ENCODE data around the gene DNAH14.

Gene DNAH14

DNA sequence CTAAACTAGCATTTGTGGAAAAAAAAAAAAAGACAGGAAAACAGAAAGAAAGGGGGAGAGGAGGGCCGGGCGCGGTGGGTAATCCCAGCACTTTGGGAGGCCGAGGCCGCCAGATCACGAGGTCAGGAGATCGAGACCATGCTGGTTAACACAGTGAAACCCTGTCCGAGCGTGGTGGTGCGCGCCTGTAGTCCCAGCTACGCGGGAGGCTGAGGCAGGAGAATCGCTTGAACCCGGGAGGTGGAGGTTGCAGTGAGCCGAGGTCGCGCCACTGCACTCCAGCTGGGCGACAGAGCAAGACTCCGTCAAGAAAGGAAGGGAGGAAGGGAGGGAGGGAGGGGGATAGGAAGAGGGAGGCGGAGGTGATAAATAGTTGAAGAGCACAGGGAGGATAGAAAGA lies 443.7 kb downstream of the DNAH14 start:
- Histone ChIP-seq H3F3A (ENCODE audit: insufficient read depth, low read length) (no peaks in the 10 kb centered on the region), H3K27ac (ENCODE audit: low read length) (no peak overlapping the region), H2AFZ (ENCODE audit: low read length) (no peak overlapping the region), H3K4me1 (ENCODE audit: low read length) (no peaks in the 10 kb centered on the region), H3K36me3 (replicated peaks; ENCODE audit: insufficient read depth, low read length) (no peaks in the 10 kb centered on the region), H3K9me3 (replicated peaks; ENCODE audit: insufficient read depth, low read length) (no peaks in the 10 kb centered on the region), H4K20me1 (ENCODE audit: insufficient read depth, low read length) (no peaks in the 10 kb centered on the region), H3K9me2 (replicated peaks; ENCODE audit: insufficient read depth, low read length) (no peaks in the 10 kb centered on the region), H3K79me2 (ENCODE audit: low read length) (no peaks in the 10 kb centered on the region), H3K4me3 (ENCODE audit: low read length) (no peak overlapping the region), H3K9ac (ENCODE audit: low read length) (no peak overlapping the region), H3K27me3 (replicated peaks; ENCODE audit: insufficient read depth, low read length) (no peaks in the 10 kb centered on the region), H3K4me2 (ENCODE audit: low read depth, low read length) (no peak overlapping the region)
- TF ChIP-seq, protein P1, sequence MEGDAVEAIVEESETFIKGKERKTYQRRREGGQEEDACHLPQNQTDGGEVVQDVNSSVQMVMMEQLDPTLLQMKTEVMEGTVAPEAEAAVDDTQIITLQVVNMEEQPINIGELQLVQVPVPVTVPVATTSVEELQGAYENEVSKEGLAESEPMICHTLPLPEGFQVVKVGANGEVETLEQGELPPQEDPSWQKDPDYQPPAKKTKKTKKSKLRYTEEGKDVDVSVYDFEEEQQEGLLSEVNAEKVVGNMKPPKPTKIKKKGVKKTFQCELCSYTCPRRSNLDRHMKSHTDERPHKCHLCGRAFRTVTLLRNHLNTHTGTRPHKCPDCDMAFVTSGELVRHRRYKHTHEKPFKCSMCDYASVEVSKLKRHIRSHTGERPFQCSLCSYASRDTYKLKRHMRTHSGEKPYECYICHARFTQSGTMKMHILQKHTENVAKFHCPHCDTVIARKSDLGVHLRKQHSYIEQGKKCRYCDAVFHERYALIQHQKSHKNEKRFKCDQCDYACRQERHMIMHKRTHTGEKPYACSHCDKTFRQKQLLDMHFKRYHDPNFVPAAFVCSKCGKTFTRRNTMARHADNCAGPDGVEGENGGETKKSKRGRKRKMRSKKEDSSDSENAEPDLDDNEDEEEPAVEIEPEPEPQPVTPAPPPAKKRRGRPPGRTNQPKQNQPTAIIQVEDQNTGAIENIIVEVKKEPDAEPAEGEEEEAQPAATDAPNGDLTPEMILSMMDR (IDR thresholded peaks at IDR 0.05; ENCODE audit: low read length), result no peak
- no peak for TF ChIP-seq EZH2 (optimal IDR thresholded peaks at IDR 0.05; ENCODE audit: low read depth, low read length)
- no peak for TF ChIP-seq EZH2phosphoT487 (IDR thresholded peaks at IDR 0.05; ENCODE audit: low read length)
- no peak for DNase-seq

DNA sequence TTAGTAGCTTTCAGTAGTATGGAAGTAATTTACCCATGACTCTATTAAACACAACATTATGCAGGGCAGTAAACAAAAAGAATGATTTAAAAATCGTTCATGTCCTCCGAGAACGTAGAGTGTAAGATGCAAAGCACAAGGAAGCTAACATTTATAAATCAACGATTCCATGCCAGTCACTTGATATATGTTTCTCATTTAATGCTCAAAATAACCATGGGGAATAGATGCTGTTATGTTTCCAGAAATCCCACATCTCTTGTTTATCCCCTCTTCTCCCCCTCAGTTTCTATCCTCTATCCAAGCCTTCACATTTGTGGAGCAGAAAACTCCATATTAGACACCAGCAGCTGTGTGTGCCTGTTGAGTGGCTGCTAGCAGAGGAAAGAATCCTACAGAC lies 445.5 kb downstream of the DNAH14 start:
- H3K4me2 ChIP-seq (ENCODE audit: low read depth, low read length), result no peak overlapping the region
- no peak overlapping the region for H3K4me3 ChIP-seq (ENCODE audit: low read length)
- no peaks in the 10 kb centered on the region for H3K9me3 ChIP-seq (replicated peaks; ENCODE audit: insufficient read depth, low read length)
- no peaks in the 10 kb centered on the region for H3K36me3 ChIP-seq (replicated peaks; ENCODE audit: insufficient read depth, low read length)
- H3F3A ChIP-seq (ENCODE audit: insufficient read depth, low read length), result no peaks in the 10 kb centered on the region
- H3K9me2 ChIP-seq (replicated peaks; ENCODE audit: insufficient read depth, low read length), result no peaks in the 10 kb centered on the region
- H3K27me3 ChIP-seq (replicated peaks; ENCODE audit: insufficient read depth, low read length), result no peaks in the 10 kb centered on the region
- TF ChIP-seq EZH2phosphoT487 (IDR thresholded peaks at IDR 0.05; ENCODE audit: low read length), result no peak
- TF ChIP-seq, protein P1 (IDR thresholded peaks at IDR 0.05; ENCODE audit: low read length), result no peak
- TF ChIP-seq EZH2 (optimal IDR thresholded peaks at IDR 0.05; ENCODE audit: low read depth, low read length), result no peak
- no peak overlapping the region for H2AFZ ChIP-seq (ENCODE audit: low read length)
- DNase-seq, result no peak
- H4K20me1 ChIP-seq (ENCODE audit: insufficient read depth, low read length), result no peaks in the 10 kb centered on the region
- H3K4me1 ChIP-seq (ENCODE audit: low read length), result no peaks in the 10 kb centered on the region
- H3K9ac ChIP-seq (ENCODE audit: low read length), result no peak overlapping the region
- no peak overlapping the region for H3K27ac ChIP-seq (ENCODE audit: low read length)
- no peaks in the 10 kb centered on the region for H3K79me2 ChIP-seq (ENCODE audit: low read length)

- no peaks in the 10 kb centered on the region for H3K36me3 ChIP-seq (replicated peaks; ENCODE audit: insufficient read depth, low read length)
- H3K79me2 ChIP-seq (ENCODE audit: low read length), result no peaks in the 10 kb centered on the region
- DNase-seq, result no peak
- no peaks in the 10 kb centered on the region for H3K4me1 ChIP-seq (ENCODE audit: low read length)
- no peak overlapping the region for H3K27ac ChIP-seq (ENCODE audit: low read length)
- H3K9me2 ChIP-seq (replicated peaks; ENCODE audit: insufficient read depth, low read length), result no peaks in the 10 kb centered on the region
- H3F3A ChIP-seq (ENCODE audit: insufficient read depth, low read length), result no peaks in the 10 kb centered on the region
- no peak overlapping the region for H3K4me2 ChIP-seq (ENCODE audit: low read depth, low read length)
- H3K27me3 ChIP-seq (replicated peaks; ENCODE audit: insufficient read depth, low read length), result no peaks in the 10 kb centered on the region
- no peaks in the 10 kb centered on the region for H3K9me3 ChIP-seq (replicated peaks; ENCODE audit: insufficient read depth, low read length)
- no peak overlapping the region for H2AFZ ChIP-seq (ENCODE audit: low read length)
- no peaks in the 10 kb centered on the region for H4K20me1 ChIP-seq (ENCODE audit: insufficient read depth, low read length)
- no peak overlapping the region for H3K4me3 ChIP-seq (ENCODE audit: low read length)
- TF ChIP-seq, protein P1 (IDR thresholded peaks at IDR 0.05; ENCODE audit: low read length), result no peak
- TF ChIP-seq EZH2phosphoT487 (IDR thresholded peaks at IDR 0.05; ENCODE audit: low read length), result no peak
- no peak for TF ChIP-seq EZH2 (optimal IDR thresholded peaks at IDR 0.05; ENCODE audit: low read depth, low read length)
- H3K9ac ChIP-seq (ENCODE audit: low read length), result no peak overlapping the region
These were observed 449.4 kb downstream of the DNAH14 start for GRCh38 chr1:225378880-225379279.

All from MM.1S (cell line).